IMR-90 (cell line): Measurements from ENCODE around the gene MAN2A2. TPM values are rescaled to one million over a fixed set of nuclear protein-coding genes. Genes with fewer than 3 reads are reported as not detected.

Experiments
- ATAC-seq: fragments of 200-7000 bp; cut with Tn5 transposase; 2 replicates; pipeline ENCODE4 v1.9.1; 2020; ENCODE audit warnings: low read depth, mild to moderate bottlenecking, moderate library complexity
- BruUV-seq: library from RNA; stranded (reverse); fragments of 400-500 nt; replicated peaks from 2 replicates; lab custom pipeline; 2021; lab: Mats Ljungman, UMichigan
- CTCF ChIA-PET: fragments of 300-600 bp; formaldehyde crosslinking; extraction: SDS; loops from one replicate; lab custom pipeline; 2021; ENCODE audit warnings: antibody characterized with exemption; lab: Yijun Ruan, JAX
- POLR2A ChIA-PET: fragments of 300-600 bp; sonication (Branson Sonifier 250); formaldehyde crosslinking; loops from one replicate; lab custom pipeline; 2022; ENCODE audit warnings: antibody characterized with exemption; ENCODE audit not compliant: unreplicated experiment; lab: Charles Lee
- DNase-seq: peaks from one replicate; pipeline ENCODE4 v3.0.0; 2013
- H2AFZ ChIP-seq: replicated peaks from 2 replicates; pipeline ENCODE3; 2013; ENCODE audit warnings: low read length, mild to moderate bottlenecking; ENCODE audit not compliant: poor library complexity
- H2AK5ac ChIP-seq: 2 replicates; pipeline ENCODE4 v1.6.1; 2013; ENCODE audit warnings: low read depth, low read length, inconsistent platforms
- H2AK9ac ChIP-seq: replicated peaks from 2 replicates; pipeline ENCODE3; 2013; ENCODE audit warnings: mild to moderate bottlenecking, low read depth, low read length, moderate library complexity; ENCODE audit not compliant: poor library complexity
- H2BK120ac ChIP-seq: 2 replicates; pipeline ENCODE4 v1.6.1; 2013; ENCODE audit warnings: low read depth, low read length, inconsistent platforms
- H2BK15ac ChIP-seq: 3 replicates; pipeline ENCODE4 v1.6.1; 2013; ENCODE audit warnings: low read depth, low read length, inconsistent platforms
- H2BK20ac ChIP-seq: 2 replicates; pipeline ENCODE4 v1.6.1; 2013; ENCODE audit warnings: low read depth, mild to moderate bottlenecking, inconsistent platforms, low read length, moderate library complexity
- H2BK5ac ChIP-seq: 2 replicates; pipeline ENCODE4 v1.6.1; 2013; ENCODE audit warnings: mild to moderate bottlenecking, low read depth, low read length, inconsistent platforms; ENCODE audit not compliant: poor library complexity, severe bottlenecking
- H3K14ac ChIP-seq: replicated peaks from 2 replicates; pipeline ENCODE4 v1.6.1; 2013; ENCODE audit warnings: low read depth, low read length, inconsistent platforms
- H3K18ac ChIP-seq: 2 replicates; pipeline ENCODE4 v1.6.1; 2013; ENCODE audit warnings: low read depth, low read length, control low read depth
- H3K23ac ChIP-seq: 2 replicates; pipeline ENCODE4 v1.6.1; 2013; ENCODE audit warnings: low read depth, low read length, inconsistent platforms
- H3K27ac ChIP-seq: 2 replicates; pipeline ENCODE4 v1.5.1; 2013; ENCODE audit warnings: mild to moderate bottlenecking, control low read depth, low read length; ENCODE audit not compliant: insufficient read depth
- H3K27me3 ChIP-seq: 2 replicates; pipeline ENCODE4 v1.6.1; 2013; ENCODE audit warnings: low read length; ENCODE audit not compliant: control insufficient read depth, insufficient read depth
- H3K36me3 ChIP-seq: 2 replicates; pipeline ENCODE4 v1.6.1; 2013; ENCODE audit warnings: low read length, mixed read lengths; ENCODE audit not compliant: control insufficient read depth, insufficient read depth
- H3K4ac ChIP-seq: 2 replicates; pipeline ENCODE4 v1.6.1; 2013; ENCODE audit warnings: low read depth, low read length, inconsistent platforms
- H3K4me1 ChIP-seq: 2 replicates; pipeline ENCODE4 v1.6.1; 2013; ENCODE audit warnings: low read length, mixed read lengths; ENCODE audit not compliant: control insufficient read depth, insufficient read depth
- H3K4me2 ChIP-seq: 2 replicates; pipeline ENCODE4 v1.6.1; 2013; ENCODE audit warnings: low read depth, mild to moderate bottlenecking, control low read depth, low read length, moderate library complexity
- H3K4me3 ChIP-seq: 2 replicates; pipeline ENCODE4 v1.5.1; 2013; ENCODE audit warnings: low read depth, mild to moderate bottlenecking, control low read depth, low read length, moderate library complexity; ENCODE audit not compliant: insufficient read depth
- H3K56ac ChIP-seq: 2 replicates; pipeline ENCODE4 v1.6.1; 2013; ENCODE audit warnings: low read length, inconsistent platforms; ENCODE audit not compliant: insufficient read depth; ENCODE audit errors: extremely low read depth
- H3K79me1 ChIP-seq, 2 experiments: 2 replicates each; pipeline ENCODE4 v1.6.1; 2013; ENCODE audit warnings: low read length in 2 of 2, inconsistent platforms in 1 of 2, low read depth in 1 of 2
- H3K9ac ChIP-seq: 2 replicates; pipeline ENCODE4 v1.6.1; 2013; ENCODE audit warnings: low read depth, low read length, control low read depth
- H3K9me1 ChIP-seq: 2 replicates; pipeline ENCODE4 v1.6.1; 2013; ENCODE audit warnings: low read length, inconsistent platforms; ENCODE audit not compliant: insufficient read depth
- H3K9me3 ChIP-seq: 2 replicates; pipeline ENCODE4 v1.6.1; 2013; ENCODE audit warnings: low read length; ENCODE audit not compliant: control insufficient read depth, insufficient read depth
- H4K20me1 ChIP-seq: 2 replicates; pipeline ENCODE4 v1.6.1; 2013; ENCODE audit warnings: low read length, inconsistent platforms; ENCODE audit not compliant: insufficient read depth
- H4K5ac ChIP-seq: 2 replicates; pipeline ENCODE4 v1.6.1; 2013; ENCODE audit warnings: mild to moderate bottlenecking, low read depth, low read length, control low read depth
- H4K8ac ChIP-seq, 2 experiments: 2 replicates each; pipeline ENCODE4 v1.6.1; 2013; ENCODE audit warnings: low read depth in 2 of 2, low read length in 2 of 2, control low read depth in 1 of 2, inconsistent platforms in 1 of 2
- H4K91ac ChIP-seq: 2 replicates; pipeline ENCODE4 v1.6.1; 2013; ENCODE audit warnings: low read depth, low read length, inconsistent platforms; ENCODE audit not compliant: insufficient read depth
- BHLHE40 ChIP-seq: fragments of 150-350 bp; IDR thresholded peaks from 2 replicates; pipeline ENCODE4 v1.6.1; 2016; ENCODE audit warnings: mild to moderate bottlenecking, low read depth, low read length
- CHD1 ChIP-seq: IDR thresholded peaks from 2 replicates; pipeline ENCODE4 v1.6.1; 2012; ENCODE audit warnings: low read depth, low read length, improper control_type of control experiment
- MAFK ChIP-seq: IDR thresholded peaks from 2 replicates; pipeline ENCODE4 v1.6.1; 2012; ENCODE audit warnings: low read depth, low read length, improper control_type of control experiment
- RAD21 ChIP-seq: IDR thresholded peaks from 2 replicates; pipeline ENCODE4 v1.6.1; 2012; ENCODE audit warnings: low read length, improper control_type of control experiment
- RCOR1 ChIP-seq: IDR thresholded peaks from 2 replicates; pipeline ENCODE4 v1.6.1; 2012; ENCODE audit warnings: mild to moderate bottlenecking, low read length, improper control_type of control experiment; ENCODE audit not compliant: insufficient replicate concordance
- WGBS, 2 experiments: methylation state at CpG; one replicate each; pipeline versions ENCODE4 v1.1.5 to v1.1.7; 2013; ENCODE audit warnings: missing lambda C conversion rate in 2 of 2; ENCODE audit not compliant: insufficient read length in 1 of 2; ENCODE audit errors: extremely low coverage in 2 of 2; 5-methylcytosine and 5-hydroxymethylcytosine counted together
- dilution Hi-C: fragments of 300-500 bp; cut with HindIII; formaldehyde crosslinking; loops from one replicate; pipeline ENCODE4 v1.14.3; 2018; ENCODE audit warnings: low sequenced_read_pairs; ENCODE audit not compliant: unreplicated experiment
- in situ Hi-C: fragments of 300-500 bp; cut with MboI; formaldehyde crosslinking; loops from 3 replicates; pipeline ENCODE4 v1.14.3; 2019; ENCODE audit warnings: low sequenced_read_pairs, inconsistent platforms, mixed read lengths
- intact Hi-C: fragments of 100-400 bp; cut with micrococcal nuclease; formaldehyde crosslinking; loops from 2 replicates; pipeline ENCODE4 v1.10.0; 2022
- polyA plus RNA-seq, 3 experiments: library from polyadenylated mRNA; depleted of rRNA; stranded (reverse); fragments of >200 nt; gene quantifications; 2 replicates each; pipeline ENCODE4 v1.2.3, GENCODE V29; 2012; ENCODE audit warnings: low replicate concordance in 1 of 3
- total RNA-seq: library from RNA; depleted of rRNA; stranded (reverse); fragments of >200 nt; gene quantifications from 2 replicates; pipeline ENCODE4 v1.2.3, GENCODE V29; 2012
- TF ChIP-seq, protein P1 (sequence below): conservative IDR thresholded peaks from 2 replicates; pipeline ENCODE4 v1.5.1; 2012; ENCODE audit warnings: mild to moderate bottlenecking, low read depth, low read length, improper control_type of control experiment

Gene MAN2A2
- total and polyA plus RNA-seq, 2 of the 4 experiments (the other 2 are of a cell fraction), result 3.4 to 52.5 TPM

DNA sequence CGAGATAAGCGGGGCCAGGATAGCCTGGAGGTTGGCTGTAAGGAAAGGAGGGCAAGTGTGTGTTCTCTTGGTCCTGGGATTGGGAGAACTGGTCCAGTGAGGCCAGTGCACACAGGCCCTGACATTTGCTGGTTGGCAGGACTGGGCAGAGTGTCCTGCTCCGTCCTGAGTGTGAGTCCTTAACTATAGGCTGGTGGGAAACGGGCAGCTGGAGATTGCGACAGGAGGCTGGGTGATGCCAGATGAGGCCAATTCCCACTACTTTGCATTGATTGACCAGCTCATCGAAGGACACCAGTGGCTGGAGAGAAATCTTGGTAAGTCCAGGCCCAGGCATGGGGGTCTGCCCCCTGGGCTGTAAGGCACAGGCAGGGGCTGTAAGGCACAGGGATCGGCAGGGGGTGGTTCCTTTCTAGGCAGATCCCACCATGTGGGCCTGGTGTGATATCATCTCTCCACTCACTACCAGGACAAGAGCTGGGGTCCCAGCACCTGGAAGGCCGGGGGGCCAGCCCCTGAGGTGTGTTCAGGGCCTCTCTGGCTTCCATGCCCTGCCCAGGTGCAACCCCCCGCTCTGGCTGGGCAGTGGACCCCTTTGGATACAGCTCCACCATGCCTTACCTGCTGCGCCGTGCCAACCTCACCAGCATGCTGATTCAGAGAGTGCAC is 3.2 kb downstream of the MAN2A2 start:
- Histone ChIP-seq H3K4ac (no peak overlapping the region), H3K56ac (no peak overlapping the region), H3K14ac (no peak overlapping the region), H2AK9ac (no peak overlapping the region), H2BK15ac (no peak overlapping the region), H4K5ac (no peak overlapping the region), H3K4me1 (peaks cover 4% of the 10 kb centered on the region; the same call in 1 of the 2 replicates), H3K36me3 (peaks cover 33% of the 10 kb centered on the region), H3K23ac (no peak overlapping the region), H3K4me3 (no peak overlapping the region), H3K18ac (no peak overlapping the region), H2BK120ac (no peak overlapping the region), H3K27ac (no peak overlapping the region), H3K79me1 (peaks cover 0 to 13% of the 10 kb centered on the region in 2 experiments; a peak in 2 of 4 replicates), H3K9me3 (no peaks in the 10 kb centered on the region), H2AFZ (no peak overlapping the region), H3K9me1 (no peaks in the 10 kb centered on the region), H2BK20ac (no peak overlapping the region), H3K9ac (no peak overlapping the region), H4K8ac (no peak overlapping the region), H3K4me2 (no peak overlapping the region), H4K91ac (no peak overlapping the region), H2BK5ac (no peak overlapping the region), H2AK5ac (no peak overlapping the region), H3K27me3 (no peaks in the 10 kb centered on the region), H4K20me1 (no peaks in the 10 kb centered on the region)
- intact Hi-C loops, result no loop called here
- TF ChIP-seq, protein P1, sequence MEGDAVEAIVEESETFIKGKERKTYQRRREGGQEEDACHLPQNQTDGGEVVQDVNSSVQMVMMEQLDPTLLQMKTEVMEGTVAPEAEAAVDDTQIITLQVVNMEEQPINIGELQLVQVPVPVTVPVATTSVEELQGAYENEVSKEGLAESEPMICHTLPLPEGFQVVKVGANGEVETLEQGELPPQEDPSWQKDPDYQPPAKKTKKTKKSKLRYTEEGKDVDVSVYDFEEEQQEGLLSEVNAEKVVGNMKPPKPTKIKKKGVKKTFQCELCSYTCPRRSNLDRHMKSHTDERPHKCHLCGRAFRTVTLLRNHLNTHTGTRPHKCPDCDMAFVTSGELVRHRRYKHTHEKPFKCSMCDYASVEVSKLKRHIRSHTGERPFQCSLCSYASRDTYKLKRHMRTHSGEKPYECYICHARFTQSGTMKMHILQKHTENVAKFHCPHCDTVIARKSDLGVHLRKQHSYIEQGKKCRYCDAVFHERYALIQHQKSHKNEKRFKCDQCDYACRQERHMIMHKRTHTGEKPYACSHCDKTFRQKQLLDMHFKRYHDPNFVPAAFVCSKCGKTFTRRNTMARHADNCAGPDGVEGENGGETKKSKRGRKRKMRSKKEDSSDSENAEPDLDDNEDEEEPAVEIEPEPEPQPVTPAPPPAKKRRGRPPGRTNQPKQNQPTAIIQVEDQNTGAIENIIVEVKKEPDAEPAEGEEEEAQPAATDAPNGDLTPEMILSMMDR, result no peak
- TF ChIP-seq RCOR1, result no peak
- no peak for TF ChIP-seq BHLHE40
- TF ChIP-seq RAD21, result no peak
- TF ChIP-seq MAFK, result no peak
- no peak for TF ChIP-seq CHD1
- no TSS peak for BruUV-seq
- in situ Hi-C loops, result no loop called here
- DNase-seq (no peak), ATAC-seq (no peak)
- CTCF ChIA-PET, result no interaction called here
- 88% methylated on average over 4 of the region's 11 CpGs; no CpG with 5 or more reads in 1 of the 2 experiments for WGBS, 2 experiments
- dilution Hi-C loops, result no loop called here
- POLR2A ChIA-PET, result no interaction called here
